GM23248 (cell line): ENCODE data around the gene POLR1A. TPM values are rescaled to one million over a fixed set of nuclear protein-coding genes. Genes with fewer than 3 reads are reported as not detected.

Experiments used
- DNase-seq: peaks from one replicate; pipeline ENCODE4 v3.0.0-alpha.2; 2015
- H2AFZ ChIP-seq: fragments of 200-600 bp; sonication (generic); 2 replicates; pipeline ENCODE4 v1.6.1; 2016; ENCODE audit warnings: antibody characterized with exemption
- H3F3A ChIP-seq: fragments of 200-600 bp; sonication (generic); 2 replicates; pipeline ENCODE4 v1.6.1; 2016; ENCODE audit warnings: mild to moderate bottlenecking, antibody characterized with exemption, mixed run types; ENCODE audit not compliant: insufficient read depth
- H3K27ac ChIP-seq: fragments of 200-600 bp; sonication (generic); 2 replicates; pipeline ENCODE4 v1.5.1; 2016; ENCODE audit warnings: mild to moderate bottlenecking
- H3K27me3 ChIP-seq: fragments of 200-600 bp; sonication (generic); replicated peaks from 2 replicates; pipeline ENCODE4 v1.6.1; 2016; ENCODE audit warnings: mild to moderate bottlenecking; ENCODE audit not compliant: insufficient read depth
- H3K36me3 ChIP-seq: fragments of 200-600 bp; sonication (generic); 2 replicates; pipeline ENCODE4 v1.6.1; 2016; ENCODE audit warnings: low read depth, mild to moderate bottlenecking
- H3K4me1 ChIP-seq: fragments of 200-600 bp; sonication (generic); 2 replicates; pipeline ENCODE4 v1.6.1; 2016; ENCODE audit warnings: mild to moderate bottlenecking; ENCODE audit not compliant: insufficient read depth
- H3K4me2 ChIP-seq: fragments of 200-600 bp; sonication (generic); one replicate; pipeline ENCODE4 v1.6.1; 2016; ENCODE audit warnings: mild to moderate bottlenecking; ENCODE audit not compliant: unreplicated experiment
- H3K4me3 ChIP-seq: fragments of 200-600 bp; sonication (generic); 2 replicates; pipeline ENCODE4 v1.5.1; 2016; ENCODE audit warnings: mild to moderate bottlenecking
- H3K79me2 ChIP-seq: fragments of 200-600 bp; sonication (generic); 2 replicates; pipeline ENCODE4 v1.6.1; 2016; ENCODE audit warnings: mild to moderate bottlenecking; ENCODE audit not compliant: insufficient read depth
- H3K9ac ChIP-seq: fragments of 200-600 bp; sonication (generic); 2 replicates; pipeline ENCODE4 v1.6.1; 2016; ENCODE audit warnings: mild to moderate bottlenecking
- H3K9me2 ChIP-seq: fragments of 200-600 bp; sonication (generic); 2 replicates; pipeline ENCODE4 v1.6.1; 2016; ENCODE audit warnings: mixed run types, mild to moderate bottlenecking, moderate library complexity; ENCODE audit not compliant: insufficient read depth
- H3K9me3 ChIP-seq: fragments of 200-600 bp; sonication (generic); one replicate; pipeline ENCODE4 v1.6.1; 2017; ENCODE audit warnings: low read depth
- H4K20me1 ChIP-seq: fragments of 200-600 bp; sonication (generic); 2 replicates; pipeline ENCODE4 v1.6.0; 2016; ENCODE audit not compliant: insufficient read depth
- EZH2 ChIP-seq: fragments of 200-600 bp; sonication (generic); IDR thresholded peaks from 2 replicates; pipeline ENCODE4 v1.6.1; 2018; ENCODE audit warnings: antibody characterized with exemption, mild to moderate bottlenecking; ENCODE audit not compliant: insufficient read depth, poor library complexity, severe bottlenecking
- EZH2phosphoT487 ChIP-seq: fragments of 200-600 bp; sonication (generic); IDR thresholded peaks from 2 replicates; pipeline ENCODE4 v1.6.1; 2018; ENCODE audit warnings: antibody characterized with exemption, moderate library complexity, mild to moderate bottlenecking, low read depth; ENCODE audit not compliant: insufficient read depth
- WGBS, 2 experiments: methylation state at CpG; one replicate each; pipeline ENCODE4 v1.1.6; 2015 to 2017; ENCODE audit warnings: low lambda C conversion rate in 2 of 2, low coverage in 1 of 2; ENCODE audit errors: missing lambda C conversion rate in 2 of 2; 5-methylcytosine and 5-hydroxymethylcytosine counted together
- in situ Hi-C: fragments of 300-500 bp; cut with MboI; formaldehyde crosslinking; loops from 2 replicates; pipeline ENCODE4 v1.15.0; 2020
- polyA plus RNA-seq: library from polyadenylated mRNA; unstranded; fragments of >200 nt; fragmentation: Nextera tagmentation; extraction: Ambion mirVana; gene quantifications from 2 replicates; pipeline ENCODE4 v1.2.1, GENCODE V29; 2016
- total RNA-seq: library from RNA; depleted of rRNA; stranded (reverse); fragments of >200 nt; shearing (Covaris generic); gene quantifications from 2 replicates; pipeline ENCODE4 v1.2.3, GENCODE V29; 2014

Gene POLR1A
- total and polyA plus RNA-seq, 2 experiments from 2014 or later: 8.9 to 13.0 TPM

DNA sequence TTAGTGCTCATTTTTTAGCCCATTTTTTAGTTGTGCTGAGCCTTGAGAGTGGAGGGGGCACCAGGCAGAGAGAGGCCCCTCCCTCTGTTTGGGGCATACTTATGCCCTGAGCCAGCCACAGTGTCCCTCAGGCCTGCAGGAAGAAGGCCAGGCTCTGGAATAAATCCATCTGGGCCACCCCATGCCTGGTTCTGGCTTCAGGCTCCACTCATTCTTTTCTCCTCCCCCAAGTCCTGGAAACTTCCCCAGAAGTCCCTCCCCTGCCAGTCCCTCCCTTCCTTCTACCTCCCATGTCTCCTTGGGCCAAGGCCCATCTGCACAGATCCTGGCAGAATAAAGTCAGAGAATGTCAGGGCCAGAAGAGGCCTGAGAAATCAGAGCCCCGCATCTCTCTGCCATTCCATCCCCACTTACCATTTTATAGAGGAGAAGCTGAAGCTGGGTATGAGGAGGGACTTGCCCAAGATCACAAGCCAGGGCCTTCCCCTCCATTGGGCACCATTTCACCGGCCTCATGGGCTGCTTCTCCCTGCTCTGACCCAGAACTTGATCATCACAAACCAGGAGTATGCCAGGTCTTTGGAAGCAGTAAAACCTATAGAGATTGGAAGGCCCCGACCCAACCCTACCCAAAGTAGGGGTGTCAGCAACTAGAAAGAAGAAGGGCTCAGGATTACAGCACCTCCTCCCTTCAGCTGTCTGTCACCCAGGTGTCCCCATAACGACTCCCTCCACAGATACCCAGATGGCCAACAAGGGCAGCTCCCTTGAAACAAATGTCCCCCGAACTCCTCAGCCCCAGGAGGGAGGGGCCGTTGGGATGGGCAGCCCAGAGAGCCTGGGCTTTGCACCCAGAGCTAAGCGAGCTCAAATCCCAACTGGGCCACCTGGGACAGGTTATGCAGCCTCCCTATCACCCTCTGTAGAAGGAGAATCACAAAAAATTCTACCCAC is 108.4 kb downstream of the POLR1A start:
- no peak overlapping the region for H3K4me3 ChIP-seq
- no peaks in the 10 kb centered on the region for H3K27me3 ChIP-seq
- H2AFZ ChIP-seq: peak overlapping the region; percentile 31
- H3K79me2 ChIP-seq: no peaks in the 10 kb centered on the region
- H3F3A ChIP-seq: peaks cover 44% of the 10 kb centered on the region
- no peak overlapping the region for H3K9ac ChIP-seq
- no peaks in the 10 kb centered on the region for H4K20me1 ChIP-seq
- peaks cover 59% of the 10 kb centered on the region for H3K4me1 ChIP-seq
- peak overlapping the region; percentile 84 for H3K27ac ChIP-seq
- 28 to 41% methylated on average over 7 of the region's 7 CpGs for WGBS, 2 experiments
- in situ Hi-C loops: no loop called here
- no peaks in the 10 kb centered on the region for H3K36me3 ChIP-seq
- no peaks in the 10 kb centered on the region for H3K9me3 ChIP-seq
- H3K9me2 ChIP-seq: no peaks in the 10 kb centered on the region
- peak; percentile 70 for DNase-seq
- no peak for TF ChIP-seq EZH2
- peak overlapping the region; percentile 76 for H3K4me2 ChIP-seq

- 56 to 58% methylated on average over 2 of the region's 2 CpGs for WGBS, 2 experiments
- H3K27ac ChIP-seq: peak overlapping the region; percentile 84
- H3K4me1 ChIP-seq: peaks cover 59% of the 10 kb centered on the region
- TF ChIP-seq EZH2phosphoT487 (no peak), EZH2 (no peak)
- no peaks in the 10 kb centered on the region for H3K9me3 ChIP-seq
- in situ Hi-C loops: no loop called here
- H3K9ac ChIP-seq: no peak overlapping the region
- DNase-seq: no peak
- no peaks in the 10 kb centered on the region for H3K79me2 ChIP-seq
- H2AFZ ChIP-seq: peak overlapping the region; percentile 31
- no peaks in the 10 kb centered on the region for H4K20me1 ChIP-seq
- no peak overlapping the region for H3K4me3 ChIP-seq
- H3K27me3 ChIP-seq: no peaks in the 10 kb centered on the region
- H3F3A ChIP-seq: peaks cover 44% of the 10 kb centered on the region
- H3K36me3 ChIP-seq: no peaks in the 10 kb centered on the region
- H3K9me2 ChIP-seq: no peaks in the 10 kb centered on the region
- peak overlapping the region; percentile 53 for H3K4me2 ChIP-seq
Measured at GRCh38 chr2:85996591-85996990, 109.1 kb downstream of the POLR1A start.

GRCh38 chr2:85995648-85996529 is 109.8 kb downstream of the POLR1A start:
- no peak for TF ChIP-seq EZH2
- no peak for TF ChIP-seq EZH2phosphoT487
- peaks cover 41% of the 10 kb centered on the region for H3F3A ChIP-seq
- H4K20me1 ChIP-seq: no peaks in the 10 kb centered on the region
- 79 to 82% methylated on average over 9 of the region's 9 CpGs for WGBS, 2 experiments
- no peak overlapping the region for H3K4me2 ChIP-seq
- H3K79me2 ChIP-seq: no peaks in the 10 kb centered on the region
- H3K4me3 ChIP-seq: no peak overlapping the region
- in situ Hi-C loops: no loop called here
- no peak overlapping the region for H3K9ac ChIP-seq
- no peaks in the 10 kb centered on the region for H3K27me3 ChIP-seq
- DNase-seq: no peak
- no peaks in the 10 kb centered on the region for H3K36me3 ChIP-seq
- H3K9me3 ChIP-seq: no peaks in the 10 kb centered on the region
- H3K27ac ChIP-seq: no peak overlapping the region
- H3K9me2 ChIP-seq: no peaks in the 10 kb centered on the region
- H2AFZ ChIP-seq: no peak overlapping the region
- peaks cover 55% of the 10 kb centered on the region for H3K4me1 ChIP-seq

GRCh38 chr2:85994897-85995647 is 110.6 kb downstream of the POLR1A start:
- no peak overlapping the region for H3K9ac ChIP-seq
- peaks cover 47% of the 10 kb centered on the region for H3K4me1 ChIP-seq
- WGBS, 2 experiments: 74 to 82% methylated on average over 8 of the region's 8 CpGs
- no peak overlapping the region for H3K4me2 ChIP-seq
- DNase-seq: no peak
- peaks cover 33% of the 10 kb centered on the region for H3F3A ChIP-seq
- no peaks in the 10 kb centered on the region for H3K79me2 ChIP-seq
- in situ Hi-C loops: no loop called here
- H3K36me3 ChIP-seq: no peaks in the 10 kb centered on the region
- no peak overlapping the region for H2AFZ ChIP-seq
- no peaks in the 10 kb centered on the region for H4K20me1 ChIP-seq
- no peak overlapping the region for H3K27ac ChIP-seq
- H3K9me3 ChIP-seq: no peaks in the 10 kb centered on the region
- no peaks in the 10 kb centered on the region for H3K27me3 ChIP-seq
- no peak overlapping the region for H3K4me3 ChIP-seq
- TF ChIP-seq EZH2 (no peak), EZH2phosphoT487 (no peak)
- no peaks in the 10 kb centered on the region for H3K9me2 ChIP-seq
